CD4-positive, alpha-beta memory T cell (primary cell): ENCODE measurements around the gene NFYA. TPM values are rescaled to one million over a fixed set of nuclear protein-coding genes. Genes with fewer than 3 reads are reported as not detected.

ENCODE experiments used
- CTCF ChIA-PET: fragments of 350-600 bp; sonication (Branson Sonifier 250); formaldehyde crosslinking; loops from one replicate; lab custom pipeline; 2021; ENCODE audit warnings: inconsistent platforms; ENCODE audit not compliant: partially characterized antibody; lab: Charles Lee
- POLR2A ChIA-PET: fragments of 350-600 bp; sonication (Branson Sonifier 250); formaldehyde crosslinking; loops from one replicate; lab custom pipeline; 2021; ENCODE audit not compliant: partially characterized antibody; lab: Charles Lee
- DNase-seq, 5 donors: peaks; one replicate each; pipeline versions ENCODE4 v3.0.0 to v3.0.0-alpha.2; 2020 to 2022; ENCODE audit warnings: mixed read lengths in 1 of 5
- H3K27ac ChIP-seq: one replicate; pipeline ENCODE4 v1.7.0; 2013; ENCODE audit warnings: low read depth, low read length
- H3K27me3 ChIP-seq: 2 replicates; pipeline ENCODE4 v1.7.0; 2013; ENCODE audit warnings: mild to moderate bottlenecking, low read length, moderate library complexity; ENCODE audit not compliant: insufficient read depth
- H3K36me3 ChIP-seq: 2 replicates; pipeline ENCODE4 v1.7.0; 2013; ENCODE audit warnings: mild to moderate bottlenecking, low read length, moderate library complexity; ENCODE audit not compliant: insufficient read depth
- H3K4me1 ChIP-seq: 2 replicates; pipeline ENCODE4 v1.7.0; 2013; ENCODE audit warnings: mild to moderate bottlenecking, low read length, moderate library complexity; ENCODE audit not compliant: insufficient read depth
- H3K4me3 ChIP-seq, 2 donors: one replicate each; pipeline ENCODE4 v1.7.0; 2013; ENCODE audit warnings: low read length in 2 of 2, mild to moderate bottlenecking in 1 of 2
- H3K9me3 ChIP-seq, 2 donors: one replicate each; pipeline ENCODE4 v1.7.0; 2013; ENCODE audit warnings: low read length in 2 of 2, control low read depth in 1 of 2; ENCODE audit not compliant: control insufficient read depth in 1 of 2
- H3K27ac Mint-ChIP-seq, 7 donors: one replicate each; pipeline ENCODE4 v1.8.0; 2020 to 2021; ENCODE audit warnings: mixed read lengths in 7 of 7, mild to moderate bottlenecking in 6 of 7, inconsistent platforms in 3 of 7, moderate library complexity in 3 of 7
- H3K27me3 Mint-ChIP-seq, 2 donors: one replicate each; pipeline ENCODE4 v1.8.0; 2020 to 2021; ENCODE audit warnings: mixed read lengths in 2 of 2
- H3K36me3 Mint-ChIP-seq, 2 donors: one replicate each; pipeline ENCODE4 v1.8.0; 2020 to 2021; ENCODE audit warnings: mixed read lengths in 2 of 2, inconsistent platforms in 1 of 2, mild to moderate bottlenecking in 1 of 2
- H3K4me1 Mint-ChIP-seq, 4 donors: one replicate each; pipeline ENCODE4 v1.8.0; 2020 to 2021; ENCODE audit warnings: mixed read lengths in 4 of 4, mild to moderate bottlenecking in 1 of 4
- H3K4me3 Mint-ChIP-seq, 8 donors: one replicate each; pipeline ENCODE4 v1.8.0; 2020 to 2021; ENCODE audit warnings: mixed read lengths in 8 of 8, mild to moderate bottlenecking in 7 of 8, moderate library complexity in 6 of 8, inconsistent platforms in 3 of 8
- H3K9me3 Mint-ChIP-seq, 8 donors: one replicate each; pipeline ENCODE4 v1.8.0; 2020 to 2021; ENCODE audit warnings: mixed read lengths in 8 of 8, mild to moderate bottlenecking in 5 of 8, inconsistent platforms in 3 of 8, moderate library complexity in 1 of 8
- intact Hi-C: fragments of 100-400 bp; cut with micrococcal nuclease; formaldehyde crosslinking; loops from one replicate; pipeline ENCODE4 v1.15.1; 2023
- polyA plus RNA-seq, 2 donors: library from polyadenylated mRNA; unstranded; fragments of 300-500 nt; fragmentation: Illumina TruSeq; gene quantifications; one replicate each; pipeline ENCODE4 v1.2.3, GENCODE V29; 2021
- total RNA-seq, 2 experiments: library from RNA; stranded (reverse); gene quantifications; one replicate each; pipeline ENCODE4 v1.2.3, GENCODE V29; 2021

NFYA gene
- total and polyA plus RNA-seq, 4 experiments from 2014 or later, result 10.7 to 56.9 (median 42.2) TPM

- intact Hi-C loops, result no loop called here
- Histone ChIP-seq H3K36me3 (no peaks in the 10 kb centered on the region), H3K9me3 (no peaks in the 10 kb centered on the region), H3K27me3 (no peaks in the 10 kb centered on the region), H3K4me1 (no peaks in the 10 kb centered on the region), H3K4me3 (no peak overlapping the region), H3K27ac (no peak overlapping the region)
- DNase-seq, result no peak
- CTCF ChIA-PET, result interaction anchor here (1.2 to 2.9 kb wide), 3 partner anchors 9 to 23 kb away, joined by 3 to 11 read pairs (median 7); no protein-coding TSS in a partner anchor
- no peaks in the 10 kb centered on the region for H3K27me3 Mint-ChIP-seq
- no peak overlapping the region for H3K27ac Mint-ChIP-seq
- POLR2A ChIA-PET, result no interaction called here
- H3K36me3 Mint-ChIP-seq, result peaks cover 5 to 10% of the 10 kb centered on the region in 2 donors
- no peak overlapping the region for H3K4me3 Mint-ChIP-seq
- H3K9me3 Mint-ChIP-seq, result no peaks in the 10 kb centered on the region
- no peaks in the 10 kb centered on the region for H3K4me1 Mint-ChIP-seq
Measured at GRCh38 chr6:41045664-41046063, 27.1 kb upstream of the NFYA start.

GRCh38 chr6:41046084-41046483, 26.7 kb upstream of the NFYA start:
- CTCF ChIA-PET, result interaction anchor here (1.2 to 2.9 kb wide), 3 partner anchors 9 to 23 kb away, joined by 4 to 11 read pairs (median 7); no protein-coding TSS in a partner anchor

DNA sequence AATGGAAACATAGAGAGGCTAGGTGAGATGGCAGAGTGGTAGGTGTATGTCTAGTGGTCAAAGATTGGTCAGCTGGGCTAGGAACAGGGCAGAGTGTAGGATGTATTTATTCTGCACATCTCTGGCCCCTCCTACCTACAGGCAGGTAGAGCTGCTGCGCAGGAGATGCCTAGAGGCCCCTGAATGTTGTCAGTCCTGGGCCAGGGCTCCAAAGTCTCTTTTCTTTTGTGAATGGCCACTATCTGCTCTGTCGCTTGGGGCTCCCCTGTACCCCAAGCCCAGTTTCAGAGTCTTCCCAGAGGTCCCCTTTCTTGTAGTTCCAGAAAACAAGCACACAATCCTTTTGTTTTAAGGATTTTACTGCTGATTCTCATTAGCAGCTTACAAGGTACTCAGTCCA, 25.5 kb upstream of the NFYA start:
- H3K4me3 Mint-ChIP-seq, result no peak overlapping the region
- CTCF ChIA-PET, result interaction anchor here (1.2 to 3.5 kb wide), 4 partner anchors 7 to 22 kb away, joined by 4 to 17 read pairs (median 9); partner anchors contain the start of gene UNC5CL
- intact Hi-C loops, result no loop called here

More at GRCh38 chr6:41046084-41046483, 26.7 kb upstream of the NFYA start:
- DNase-seq, result no peak
- Histone ChIP-seq H3K27ac (no peak overlapping the region), H3K27me3 (no peaks in the 10 kb centered on the region), H3K4me1 (no peaks in the 10 kb centered on the region), H3K9me3 (no peaks in the 10 kb centered on the region), H3K36me3 (no peaks in the 10 kb centered on the region), H3K4me3 (no peak overlapping the region)
- POLR2A ChIA-PET, result no interaction called here
- intact Hi-C loops, result no loop called here
- Mint-ChIP-seq H3K9me3 (no peaks in the 10 kb centered on the region), H3K27me3 (no peaks in the 10 kb centered on the region), H3K36me3 (peaks cover 5 to 10% of the 10 kb centered on the region in 2 donors), H3K4me1 (no peaks in the 10 kb centered on the region), H3K4me3 (no peak overlapping the region), H3K27ac (no peak overlapping the region)

GRCh38 chr6:41047745-41048732, 24.7 kb upstream of the NFYA start:
- H3K4me3 Mint-ChIP-seq, result no peak overlapping the region
- H3K4me1 ChIP-seq, result peaks cover 16% of the 10 kb centered on the region
- ChIA-PET CTCF (interaction anchor here (2.9 to 3.5 kb wide), 2 partner anchors 8 to 11 kb away, joined by 11 to 17 read pairs; partner anchors contain the start of gene UNC5CL), POLR2A (interaction anchor here (0.6 kb wide), 1 partner anchor 40 kb away, joined by 3 read pairs; no protein-coding TSS in a partner anchor)
- H3K36me3 ChIP-seq, result no peaks in the 10 kb centered on the region
- H3K27me3 Mint-ChIP-seq, result no peaks in the 10 kb centered on the region
- no peaks in the 10 kb centered on the region for H3K9me3 ChIP-seq
- peaks cover 11 to 12% of the 10 kb centered on the region in 2 donors for H3K36me3 Mint-ChIP-seq
- H3K4me1 Mint-ChIP-seq, result peaks cover 10 to 17% (median 13%) of the 10 kb centered on the region in 4 donors
- intact Hi-C loops, result no loop called here
- H3K27ac ChIP-seq, result no peak overlapping the region
- no peak for DNase-seq
- H3K27me3 ChIP-seq, result no peaks in the 10 kb centered on the region
- H3K4me3 ChIP-seq, result no peak overlapping the region
- H3K9me3 Mint-ChIP-seq, result no peaks in the 10 kb centered on the region
- H3K27ac Mint-ChIP-seq, result peak overlapping the region in 2 of 7 donors; percentile 70 to 77

More for the DNA sequence above, 25.5 kb upstream of the NFYA start:
- no peaks in the 10 kb centered on the region for H3K36me3 ChIP-seq
- H3K4me1 ChIP-seq, result peaks cover 10% of the 10 kb centered on the region
- H3K27me3 ChIP-seq, result no peaks in the 10 kb centered on the region
- H3K4me3 ChIP-seq, result no peak overlapping the region
- POLR2A ChIA-PET, result interaction anchor here (0.6 kb wide), 1 partner anchor 39 kb away, joined by 3 read pairs; no protein-coding TSS in a partner anchor
- DNase-seq, result no peak
- Mint-ChIP-seq H3K27me3 (no peaks in the 10 kb centered on the region), H3K9me3 (no peaks in the 10 kb centered on the region), H3K4me1 (peaks cover 6 to 10% (median 7%) of the 10 kb centered on the region in 4 donors), H3K27ac (peak overlapping the region in 1 of 7 donors; percentile 42), H3K36me3 (peaks cover 11 to 14% of the 10 kb centered on the region in 2 donors)
- no peaks in the 10 kb centered on the region for H3K9me3 ChIP-seq
- no peak overlapping the region for H3K27ac ChIP-seq

DNA sequence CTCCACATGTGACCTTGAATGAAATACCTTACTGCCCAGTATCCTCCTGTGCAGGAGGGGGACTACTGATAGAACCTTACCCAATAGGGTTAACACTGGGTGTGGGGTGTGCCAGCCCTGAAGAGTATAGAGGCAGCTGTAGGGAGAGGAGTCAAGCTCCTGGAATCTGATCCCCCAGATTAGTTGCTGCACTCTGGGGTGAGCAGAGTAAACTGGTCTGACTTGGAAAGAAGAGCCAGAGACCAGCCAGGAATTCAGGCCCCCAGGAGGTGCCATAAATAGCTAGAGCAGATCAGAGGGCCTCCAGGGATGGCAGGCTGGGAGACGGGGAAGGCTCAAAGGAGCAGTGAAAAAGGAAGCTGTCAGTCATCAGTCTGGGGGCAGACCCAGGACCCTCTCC, 23.3 kb upstream of the NFYA start:
- Mint-ChIP-seq H3K27ac (peak overlapping the region in 2 of 7 donors; percentile 47 to 77), H3K4me1 (peaks cover 10 to 17% (median 13%) of the 10 kb centered on the region in 4 donors)

GRCh38 chr6:41049955-41050354, 22.8 kb upstream of the NFYA start:
- Histone ChIP-seq H3K9me3 (no peaks in the 10 kb centered on the region), H3K27ac (no peak overlapping the region), H3K4me3 (no peak overlapping the region), H3K36me3 (no peaks in the 10 kb centered on the region), H3K4me1 (peaks cover 16% of the 10 kb centered on the region), H3K27me3 (no peaks in the 10 kb centered on the region)
- Mint-ChIP-seq H3K36me3 (peaks cover 12 to 14% of the 10 kb centered on the region in 2 donors), H3K4me3 (no peak overlapping the region), H3K9me3 (no peaks in the 10 kb centered on the region), H3K4me1 (peaks cover 10 to 17% (median 13%) of the 10 kb centered on the region in 4 donors), H3K27me3 (no peaks in the 10 kb centered on the region), H3K27ac (peak overlapping the region in 1 of 7 donors; percentile 47)
- ChIA-PET CTCF (interaction anchor here (1.1 to 3.5 kb wide), 3 partner anchors 10 to 45 kb away, joined by 3 to 17 read pairs (median 6); partner anchors contain the start of gene UNC5CL), POLR2A (no interaction called here)
- DNase-seq, result no peak
- intact Hi-C loops, result no loop called here

More for the DNA sequence above, 23.3 kb upstream of the NFYA start:
- no peak for DNase-seq
- H3K36me3 Mint-ChIP-seq, result peaks cover 11 to 12% of the 10 kb centered on the region in 2 donors
- H3K4me3 Mint-ChIP-seq, result no peak overlapping the region
- Histone ChIP-seq H3K4me3 (no peak overlapping the region), H3K36me3 (no peaks in the 10 kb centered on the region), H3K27me3 (no peaks in the 10 kb centered on the region), H3K27ac (no peak overlapping the region), H3K4me1 (peaks cover 16% of the 10 kb centered on the region), H3K9me3 (no peaks in the 10 kb centered on the region)
- ChIA-PET POLR2A (no interaction called here), CTCF (interaction anchor here (0.8 to 3.5 kb wide), 4 partner anchors 10 to 45 kb away, joined by 3 to 17 read pairs (median 5); partner anchors contain the start of gene UNC5CL)
- intact Hi-C loops, result no loop called here
- no peaks in the 10 kb centered on the region for H3K9me3 Mint-ChIP-seq
- no peaks in the 10 kb centered on the region for H3K27me3 Mint-ChIP-seq
